Neural cell (in vitro differentiated cells): ENCODE results near the gene DMC1. TPM values are rescaled to one million over a fixed set of nuclear protein-coding genes. Genes with fewer than 3 reads are reported as not detected.

Source experiments
- H2AFZ ChIP-seq: fragments of 200-600, 300-800 bp; sonication (generic), shearing (Covaris generic); 2 replicates; pipeline ENCODE4 v1.6.0; 2014; ENCODE audit warnings: low read depth, mild to moderate bottlenecking, antibody characterized with exemption, low read length, moderate library complexity
- H3F3A ChIP-seq: fragments of 200-600 bp; shearing (Covaris generic); 2 replicates; pipeline ENCODE4 v1.6.1; 2016; ENCODE audit warnings: mild to moderate bottlenecking, moderate library complexity, mixed read lengths, antibody characterized with exemption, low read length; ENCODE audit not compliant: insufficient read depth, poor library complexity, severe bottlenecking
- H3K27ac ChIP-seq: fragments of 200-600, 300-800 bp; sonication (generic), shearing (Covaris generic); 2 replicates; pipeline ENCODE4 v1.5.1; 2014; ENCODE audit warnings: mild to moderate bottlenecking, low read length, moderate library complexity
- H3K27me3 ChIP-seq: fragments of 300-800, 200-600 bp; sonication (generic), shearing (Covaris generic); 2 replicates; pipeline ENCODE4 v1.6.0; 2014; ENCODE audit warnings: mild to moderate bottlenecking, low read depth, low read length, moderate library complexity; ENCODE audit not compliant: insufficient read depth
- H3K36me3 ChIP-seq: fragments of 300-800, 200-600 bp; sonication (generic), shearing (Covaris generic); 2 replicates; pipeline ENCODE4 v1.5.1; 2014; ENCODE audit warnings: mild to moderate bottlenecking, antibody characterized with exemption, low read length, moderate library complexity; ENCODE audit not compliant: insufficient read depth
- H3K4me2 ChIP-seq: fragments of 300-800, 200-600 bp; sonication (generic), shearing (Covaris generic); 2 replicates; pipeline ENCODE4 v1.6.0; 2014; ENCODE audit warnings: mild to moderate bottlenecking, low read length
- H3K4me3 ChIP-seq: fragments of 300-800, 200-600 bp; sonication (generic), shearing (Covaris generic); 2 replicates; pipeline ENCODE4 v1.5.1; 2014; ENCODE audit warnings: mild to moderate bottlenecking, low read length, moderate library complexity
- H3K79me2 ChIP-seq: fragments of 200-600 bp; shearing (Covaris generic); replicated peaks from 2 replicates; pipeline ENCODE4 v1.6.0; 2014; ENCODE audit warnings: mild to moderate bottlenecking, low read length, moderate library complexity; ENCODE audit not compliant: insufficient read depth
- H3K9ac ChIP-seq: fragments of 300-800, 200-600 bp; sonication (generic), shearing (Covaris generic); 2 replicates; pipeline ENCODE4 v1.6.1; 2016; ENCODE audit warnings: mild to moderate bottlenecking, low read length, mixed read lengths
- H3K9me2 ChIP-seq: fragments of 200-600 bp; shearing (Covaris generic); 2 replicates; pipeline ENCODE4 v1.6.1; 2016; ENCODE audit warnings: mild to moderate bottlenecking, low read length, mixed read lengths; ENCODE audit not compliant: insufficient read depth
- H3K9me3 ChIP-seq: fragments of 200-600, 300-800 bp; sonication (generic), shearing (Covaris generic); 2 replicates; pipeline ENCODE4 v1.6.1; 2016; ENCODE audit warnings: mild to moderate bottlenecking, mixed run types, low read length, moderate library complexity, mixed read lengths
- H4K20me1 ChIP-seq: fragments of 200-600 bp; shearing (Covaris generic); 2 replicates; pipeline ENCODE4 v1.6.1; 2016; ENCODE audit warnings: mild to moderate bottlenecking, mixed run types; ENCODE audit not compliant: insufficient read depth
- EP300 ChIP-seq: fragments of 450-650 bp; conservative IDR thresholded peaks from 2 replicates; pipeline ENCODE4 v1.6.1; 2014; ENCODE audit warnings: antibody characterized with exemption, mild to moderate bottlenecking, moderate library complexity; ENCODE audit not compliant: poor library complexity, severe bottlenecking
- EZH2 ChIP-seq: fragments of 200-600, 300-800 bp; shearing (Covaris generic), sonication (generic); IDR thresholded peaks from 2 replicates; pipeline ENCODE4 v1.6.1; 2014; ENCODE audit warnings: antibody characterized with exemption, low read length, borderline replicate concordance, mild to moderate bottlenecking; ENCODE audit not compliant: insufficient read depth, poor library complexity, severe bottlenecking
- MXI1 ChIP-seq: fragments of 450-650 bp; conservative IDR thresholded peaks from 2 replicates; pipeline ENCODE4 v1.6.1; 2014; ENCODE audit warnings: antibody characterized with exemption, mild to moderate bottlenecking; ENCODE audit not compliant: poor library complexity, severe bottlenecking
- POLR2AphosphoS5 ChIP-seq: IDR thresholded peaks from 2 replicates; pipeline ENCODE4 v1.6.1; 2012
- RAD21 ChIP-seq: fragments of 450-650 bp; conservative IDR thresholded peaks from 2 replicates; pipeline ENCODE4 v1.6.1; 2014; ENCODE audit warnings: antibody characterized with exemption, mild to moderate bottlenecking, moderate library complexity
- SMC3 ChIP-seq: fragments of 450-650 bp; conservative IDR thresholded peaks from 2 replicates; pipeline ENCODE4 v1.6.1; 2014; ENCODE audit warnings: antibody characterized with exemption, mild to moderate bottlenecking, moderate library complexity; ENCODE audit not compliant: poor library complexity
- TAF1 ChIP-seq: IDR thresholded peaks from 2 replicates; pipeline ENCODE4 v1.6.1; 2012; ENCODE audit warnings: low read depth
- polyA plus RNA-seq: library from polyadenylated mRNA; depleted of rRNA; stranded (reverse); fragments of >200 nt; gene quantifications from 2 replicates; pipeline ENCODE4 v1.2.3, GENCODE V29; 2014
- TF ChIP-seq, protein P1 (sequence below): IDR thresholded peaks from 2 replicates; pipeline ENCODE4 v1.6.1; 2012; ENCODE audit warnings: borderline replicate concordance
- TF ChIP-seq, protein P2 (sequence below): fragments of 450-650 bp; IDR thresholded peaks from 2 replicates; pipeline ENCODE4 v1.5.1; 2014; ENCODE audit warnings: antibody characterized with exemption, mild to moderate bottlenecking, moderate library complexity; ENCODE audit not compliant: poor library complexity, severe bottlenecking

The DMC1 gene
- polyA plus RNA-seq, 1 donor from 2014 or later, result not detected

DNA sequence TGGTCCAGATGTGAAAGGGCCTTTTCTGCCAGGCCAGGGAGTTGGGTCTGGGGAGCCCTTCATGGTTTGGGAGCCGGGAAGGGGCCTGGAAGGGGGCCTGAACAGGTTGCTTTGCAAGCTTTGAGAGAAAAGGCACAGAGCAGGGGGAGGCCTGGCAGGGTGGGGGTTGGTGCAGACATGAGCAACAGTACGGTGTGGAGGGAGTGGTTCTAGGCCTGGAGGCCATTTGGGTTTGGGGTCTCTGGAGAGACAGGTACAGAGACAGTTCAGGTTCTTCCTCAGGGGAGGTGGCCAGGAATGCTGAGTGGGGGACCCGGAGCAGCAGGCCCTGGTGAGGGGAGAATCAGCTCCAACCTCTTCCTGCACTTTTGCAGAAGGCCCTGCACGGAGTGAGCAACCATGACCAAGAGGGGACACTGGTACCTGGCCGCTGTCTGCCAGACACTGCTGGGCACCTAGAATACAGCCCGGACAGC is 100.6 kb downstream of the DMC1 start:
- Histone ChIP-seq H2AFZ (no peak overlapping the region), H4K20me1 (no peaks in the 10 kb centered on the region), H3K27me3 (peaks cover 22% of the 10 kb centered on the region), H3K4me2 (no peak overlapping the region), H3K9me3 (no peaks in the 10 kb centered on the region), H3K27ac (no peak overlapping the region), H3F3A (no peaks in the 10 kb centered on the region), H3K36me3 (no peaks in the 10 kb centered on the region), H3K4me3 (no peak overlapping the region), H3K9me2 (no peaks in the 10 kb centered on the region), H3K9ac (no peak overlapping the region), H3K79me2 (no peaks in the 10 kb centered on the region)
- no peak for TF ChIP-seq MXI1
- TF ChIP-seq, protein P1, sequence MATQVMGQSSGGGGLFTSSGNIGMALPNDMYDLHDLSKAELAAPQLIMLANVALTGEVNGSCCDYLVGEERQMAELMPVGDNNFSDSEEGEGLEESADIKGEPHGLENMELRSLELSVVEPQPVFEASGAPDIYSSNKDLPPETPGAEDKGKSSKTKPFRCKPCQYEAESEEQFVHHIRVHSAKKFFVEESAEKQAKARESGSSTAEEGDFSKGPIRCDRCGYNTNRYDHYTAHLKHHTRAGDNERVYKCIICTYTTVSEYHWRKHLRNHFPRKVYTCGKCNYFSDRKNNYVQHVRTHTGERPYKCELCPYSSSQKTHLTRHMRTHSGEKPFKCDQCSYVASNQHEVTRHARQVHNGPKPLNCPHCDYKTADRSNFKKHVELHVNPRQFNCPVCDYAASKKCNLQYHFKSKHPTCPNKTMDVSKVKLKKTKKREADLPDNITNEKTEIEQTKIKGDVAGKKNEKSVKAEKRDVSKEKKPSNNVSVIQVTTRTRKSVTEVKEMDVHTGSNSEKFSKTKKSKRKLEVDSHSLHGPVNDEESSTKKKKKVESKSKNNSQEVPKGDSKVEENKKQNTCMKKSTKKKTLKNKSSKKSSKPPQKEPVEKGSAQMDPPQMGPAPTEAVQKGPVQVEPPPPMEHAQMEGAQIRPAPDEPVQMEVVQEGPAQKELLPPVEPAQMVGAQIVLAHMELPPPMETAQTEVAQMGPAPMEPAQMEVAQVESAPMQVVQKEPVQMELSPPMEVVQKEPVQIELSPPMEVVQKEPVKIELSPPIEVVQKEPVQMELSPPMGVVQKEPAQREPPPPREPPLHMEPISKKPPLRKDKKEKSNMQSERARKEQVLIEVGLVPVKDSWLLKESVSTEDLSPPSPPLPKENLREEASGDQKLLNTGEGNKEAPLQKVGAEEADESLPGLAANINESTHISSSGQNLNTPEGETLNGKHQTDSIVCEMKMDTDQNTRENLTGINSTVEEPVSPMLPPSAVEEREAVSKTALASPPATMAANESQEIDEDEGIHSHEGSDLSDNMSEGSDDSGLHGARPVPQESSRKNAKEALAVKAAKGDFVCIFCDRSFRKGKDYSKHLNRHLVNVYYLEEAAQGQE, result no peak
- TF ChIP-seq TAF1, result no peak
- TF ChIP-seq SMC3, result no peak
- TF ChIP-seq EZH2, result no peak
- TF ChIP-seq, protein P2, sequence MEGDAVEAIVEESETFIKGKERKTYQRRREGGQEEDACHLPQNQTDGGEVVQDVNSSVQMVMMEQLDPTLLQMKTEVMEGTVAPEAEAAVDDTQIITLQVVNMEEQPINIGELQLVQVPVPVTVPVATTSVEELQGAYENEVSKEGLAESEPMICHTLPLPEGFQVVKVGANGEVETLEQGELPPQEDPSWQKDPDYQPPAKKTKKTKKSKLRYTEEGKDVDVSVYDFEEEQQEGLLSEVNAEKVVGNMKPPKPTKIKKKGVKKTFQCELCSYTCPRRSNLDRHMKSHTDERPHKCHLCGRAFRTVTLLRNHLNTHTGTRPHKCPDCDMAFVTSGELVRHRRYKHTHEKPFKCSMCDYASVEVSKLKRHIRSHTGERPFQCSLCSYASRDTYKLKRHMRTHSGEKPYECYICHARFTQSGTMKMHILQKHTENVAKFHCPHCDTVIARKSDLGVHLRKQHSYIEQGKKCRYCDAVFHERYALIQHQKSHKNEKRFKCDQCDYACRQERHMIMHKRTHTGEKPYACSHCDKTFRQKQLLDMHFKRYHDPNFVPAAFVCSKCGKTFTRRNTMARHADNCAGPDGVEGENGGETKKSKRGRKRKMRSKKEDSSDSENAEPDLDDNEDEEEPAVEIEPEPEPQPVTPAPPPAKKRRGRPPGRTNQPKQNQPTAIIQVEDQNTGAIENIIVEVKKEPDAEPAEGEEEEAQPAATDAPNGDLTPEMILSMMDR, result no peak
- no peak for TF ChIP-seq EP300
- TF ChIP-seq RAD21, result no peak
- TF ChIP-seq POLR2AphosphoS5, result no peak

Other genes starting within 250 kb of the DMC1 start
- 1.4 and 1.7 TPM in 2 replicates for gene KCNJ4, start 115.0 kb downstream of the DMC1 start, polyA plus RNA-seq
- gene KDELR3, start 102.1 kb downstream of the DMC1 start, polyA plus RNA-seq, result not detected in 2 replicates
- gene DDX17, start 63.9 kb downstream of the DMC1 start, polyA plus RNA-seq, result 996 and 1,226 TPM in 2 replicates
- gene FAM227A, start 86.2 kb upstream of the DMC1 start, polyA plus RNA-seq, result 14.0 and 16.9 TPM in 2 replicates
- 38.3 and 51.4 TPM in 2 replicates for gene CBY1, start 86.5 kb upstream of the DMC1 start, polyA plus RNA-seq
- 79.1 and 112 TPM in 2 replicates for gene TOMM22, start 111.8 kb upstream of the DMC1 start, polyA plus RNA-seq
- gene JOSD1, start 130.8 kb upstream of the DMC1 start, polyA plus RNA-seq, result 63.5 and 71.3 TPM in 2 replicates
- 31.9 TPM in 2 replicates for gene GTPBP1, start 135.8 kb upstream of the DMC1 start, polyA plus RNA-seq
- 156 and 172 TPM in 2 replicates for gene SUN2, start 185.8 kb upstream of the DMC1 start, polyA plus RNA-seq
- 94.4 and 95.0 TPM in 2 replicates for gene DNAL4, start 224.0 kb upstream of the DMC1 start, polyA plus RNA-seq